GM18511 (cell line): ENCODE measurements around the gene SH2D3A.
"Not testable (repeated sequence)": the region's sequence is repeated elsewhere in the genome, so short reads cannot be mapped to it uniquely, and the experiment has no call there.

Experiments used
- ATAC-seq: cut with Tn5 transposase; IDR thresholded peaks from one replicate; pipeline ENCODE4 v1.9.1; 2021; ENCODE audit warnings: mild to moderate bottlenecking, moderate library complexity; ENCODE audit not compliant: unreplicated experiment

Gene SH2D3A

DNA sequence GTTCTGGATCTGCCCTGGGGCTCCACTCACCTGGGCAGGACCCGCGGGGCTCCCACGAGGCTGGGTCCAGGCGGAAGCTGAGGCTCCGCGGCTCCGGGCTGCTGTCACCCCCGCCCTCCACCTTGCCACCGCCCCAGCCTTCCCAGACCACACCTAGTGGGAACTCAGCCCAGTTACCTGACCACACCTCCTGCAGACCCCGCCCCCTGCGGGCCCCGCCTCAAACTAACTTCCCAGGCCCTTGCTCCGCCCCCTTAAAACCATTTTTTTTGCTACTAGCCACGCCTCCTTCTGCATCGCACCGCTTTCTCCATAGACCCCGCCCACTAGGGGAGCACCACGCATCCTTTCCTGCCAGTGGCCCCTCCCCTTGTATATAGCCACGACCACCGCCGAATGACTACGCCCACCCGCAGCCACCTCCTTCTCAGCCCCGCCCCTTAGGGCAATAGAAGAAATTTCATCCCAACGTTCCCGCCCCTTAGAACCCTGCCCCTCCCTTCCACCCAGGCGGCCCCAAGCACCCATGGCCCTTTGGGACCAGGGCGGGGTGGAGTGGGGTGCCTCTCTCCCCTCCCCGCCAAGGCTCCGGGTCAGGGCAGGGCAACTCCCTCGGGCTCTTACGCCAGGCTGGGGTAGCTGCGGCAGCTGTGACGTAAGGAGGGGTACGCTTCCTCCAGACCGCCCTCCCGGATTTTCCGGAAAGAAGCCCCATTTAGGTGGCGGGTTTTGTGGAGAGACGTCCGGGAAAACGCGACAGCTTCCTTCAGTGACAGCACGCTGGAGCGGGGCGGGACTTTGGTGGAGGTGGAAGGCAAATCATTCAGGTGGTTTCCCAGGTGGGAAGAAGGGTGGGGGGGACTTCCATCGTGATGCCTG lies at the start of gene SH2D3A:
TSS of gene SH2D3A (minus strand) at position 79 of the 879 bp plus-strand sequence. CDS start 3,687 bp downstream, outside the sequence.
- ATAC-seq, result peak; percentile 72

DNA sequence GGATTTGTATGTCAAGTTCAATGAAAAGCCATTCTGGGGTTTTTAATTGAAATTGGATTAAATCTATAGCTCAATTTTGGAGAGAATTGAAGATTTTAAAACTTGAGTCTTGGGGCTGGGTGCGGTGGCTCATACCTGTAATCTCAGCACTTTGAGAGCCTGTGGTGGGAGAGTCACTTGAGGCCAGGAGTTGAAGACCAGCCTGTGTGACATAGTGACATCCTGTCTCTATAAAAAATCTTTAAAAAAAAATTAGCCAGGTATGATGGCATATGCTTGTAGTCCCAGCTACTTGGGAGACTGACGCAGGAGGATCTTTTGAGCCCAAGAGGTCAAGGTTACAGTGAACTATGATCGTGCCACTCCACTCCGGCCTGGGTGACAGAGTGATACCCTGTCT lies 46.4 kb upstream of the SH2D3A start:
- no peak for ATAC-seq

GRCh38 chr19:6812612-6813011 lies 45.4 kb upstream of the SH2D3A start:
- no peak for ATAC-seq

GRCh38 chr19:6811906-6812305 lies 44.7 kb upstream of the SH2D3A start:
- ATAC-seq, result no peak

GRCh38 chr19:6811378-6811777 lies 44.1 kb upstream of the SH2D3A start:
- no peak for ATAC-seq

DNA sequence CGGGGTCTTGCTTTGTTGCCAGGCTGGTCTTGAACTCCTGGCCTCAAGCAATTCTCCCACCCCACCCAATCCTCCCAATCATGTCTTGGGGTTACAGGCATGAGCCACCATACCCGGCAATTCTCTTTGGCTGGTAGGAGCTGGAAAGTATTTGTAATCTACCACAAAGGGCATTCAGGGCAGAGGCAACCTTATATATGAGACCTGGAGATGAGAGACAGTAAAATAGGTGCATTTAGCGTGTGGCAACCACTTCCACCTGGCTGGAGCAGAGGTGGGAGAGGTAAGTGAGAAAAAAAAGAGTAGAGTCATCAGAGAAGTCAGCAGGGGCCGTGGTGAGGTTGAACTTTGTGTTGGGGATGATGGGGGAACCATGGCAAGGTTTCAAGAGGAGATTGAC lies 42.0 kb upstream of the SH2D3A start:
- ATAC-seq, result no peak

DNA sequence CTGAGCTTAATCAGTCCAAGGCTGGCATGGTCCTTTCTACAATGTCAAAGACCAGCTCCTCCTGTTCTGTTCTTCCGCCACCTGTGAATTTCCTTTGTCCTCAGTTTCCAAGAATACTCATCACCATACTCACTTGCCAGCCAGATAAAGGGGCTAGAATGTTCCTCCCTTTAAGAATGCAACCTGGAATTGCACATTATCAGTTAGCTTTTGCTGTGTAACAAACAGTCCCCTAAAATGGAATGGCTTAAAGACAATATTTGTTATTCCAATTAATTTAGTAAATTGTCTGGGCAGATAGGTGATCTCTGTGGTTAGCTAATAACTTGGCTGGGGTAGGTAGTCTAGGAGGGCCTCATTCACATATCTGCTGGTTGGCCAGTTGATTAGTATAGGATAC lies 41.3 kb upstream of the SH2D3A start:
- ATAC-seq, result no peak

GRCh38 chr19:6807291-6807690 lies 40.1 kb upstream of the SH2D3A start:
- no peak for ATAC-seq

GRCh38 chr19:6806488-6806887 lies 39.3 kb upstream of the SH2D3A start:
- ATAC-seq, result no peak

DNA sequence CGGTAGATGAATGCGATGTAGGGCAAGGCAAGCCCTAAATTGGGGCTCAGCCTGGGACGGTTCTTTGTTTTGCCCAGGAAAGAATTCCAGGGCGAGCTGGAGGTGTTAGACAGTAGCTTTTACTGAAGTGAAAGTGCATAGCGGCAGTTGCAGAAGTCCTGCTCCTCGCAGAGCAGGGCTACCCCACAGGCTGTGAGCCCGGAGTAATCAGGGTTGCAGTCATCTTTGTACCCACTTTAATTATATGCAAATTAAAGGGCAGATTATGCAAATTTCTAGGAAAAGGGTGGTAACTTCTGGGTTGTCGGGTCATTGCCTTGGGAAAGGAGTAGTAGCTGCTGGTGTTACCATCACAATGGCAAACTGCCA lies 35.8 kb upstream of the SH2D3A start:
- no peak for ATAC-seq

DNA sequence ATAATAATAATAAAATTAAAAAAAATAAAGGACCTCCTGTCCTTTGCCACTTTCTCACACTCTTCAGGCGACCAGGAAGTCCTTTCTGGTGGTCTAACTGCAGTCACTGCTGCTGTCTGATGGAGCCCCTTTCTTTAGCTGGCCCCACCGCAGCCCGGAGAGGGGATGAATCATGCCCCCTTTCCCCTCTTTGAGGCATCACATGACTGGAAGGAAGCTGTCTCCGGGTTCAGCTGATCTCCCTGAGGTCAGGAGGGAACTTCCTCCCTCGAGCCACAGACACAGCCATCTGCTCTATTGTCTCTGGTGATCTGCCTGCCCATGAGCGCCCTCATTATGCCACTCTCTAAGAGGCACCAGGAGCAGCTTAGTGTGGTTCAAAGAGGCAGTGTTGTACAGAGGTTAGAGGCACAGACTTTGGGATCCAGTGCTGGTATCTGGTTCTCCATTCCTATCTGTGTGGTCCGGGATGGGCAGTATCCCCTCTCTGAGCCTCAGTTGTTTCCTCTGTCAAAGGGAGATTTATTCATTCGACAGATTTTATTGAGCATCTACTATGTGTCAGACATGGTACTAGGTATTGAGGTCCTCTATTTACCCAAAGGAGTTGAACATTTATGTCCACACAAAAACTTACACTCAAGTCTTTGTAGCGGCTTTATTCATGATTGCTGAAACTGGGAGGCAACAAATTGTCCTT lies 35.3 kb upstream of the SH2D3A start:
- ATAC-seq, result peak; percentile 53

GRCh38 chr19:6801485-6802086 lies 34.4 kb upstream of the SH2D3A start:
- peak; percentile 59 for ATAC-seq

GRCh38 chr19:6800991-6801484 lies 33.8 kb upstream of the SH2D3A start:
- no peak for ATAC-seq

GRCh38 chr19:6800160-6800790 lies 33.0 kb upstream of the SH2D3A start:
- not testable (repeated sequence) for ATAC-seq

DNA sequence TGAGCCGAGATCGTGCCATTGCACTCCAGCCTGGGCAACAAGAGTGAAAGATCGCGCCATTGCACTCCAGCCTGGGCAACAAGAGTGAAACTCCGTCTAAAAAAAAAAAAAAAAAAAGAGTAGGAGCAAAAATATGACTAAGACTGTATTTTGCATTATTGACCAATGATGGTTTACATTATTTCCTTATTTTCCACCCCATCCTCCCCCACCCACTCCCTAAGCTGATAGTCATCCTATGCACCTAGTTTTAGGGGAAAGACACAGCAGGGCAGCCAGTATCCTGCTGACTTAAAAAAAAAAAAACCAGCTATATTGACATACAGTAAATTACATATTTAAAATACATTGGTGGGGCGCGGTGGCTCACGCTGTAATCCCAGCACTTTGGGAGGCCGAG lies 30.4 kb upstream of the SH2D3A start:
- no peak for ATAC-seq

DNA sequence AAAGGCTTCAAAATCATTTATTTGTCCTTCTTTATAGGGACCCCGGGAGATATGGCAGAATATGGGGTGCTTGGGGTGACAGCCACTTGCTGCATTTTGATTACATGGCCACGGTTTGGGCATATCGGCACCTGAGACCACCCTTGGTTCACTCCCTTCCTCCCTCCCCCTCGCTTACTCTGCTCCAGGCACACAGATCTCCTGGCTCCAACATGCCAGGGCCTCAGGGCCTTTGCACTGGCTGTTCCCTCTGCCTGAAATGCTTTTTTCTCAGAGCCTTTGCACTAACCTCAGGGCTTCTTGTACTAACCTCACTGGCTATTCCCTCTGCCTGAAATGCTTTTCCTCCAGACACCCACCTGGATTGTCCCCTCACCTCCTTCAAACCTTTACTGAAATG lies 29.0 kb upstream of the SH2D3A start:
- no peak for ATAC-seq

GRCh38 chr19:6794686-6795431 lies 27.6 kb upstream of the SH2D3A start:
- no peak for ATAC-seq

- ATAC-seq, result no peak
Observed at GRCh38 chr19:6793973-6794372, 26.7 kb upstream of the SH2D3A start.

GRCh38 chr19:6793411-6793810 lies 26.2 kb upstream of the SH2D3A start:
- no peak for ATAC-seq

- no peak for ATAC-seq
Observed at GRCh38 chr19:6791237-6791636, 24.0 kb upstream of the SH2D3A start.
